Mucosa of gallbladder (tissue), 1 donor: ENCODE measurements around the gene CDK5RAP2. TPM values are rescaled to one million over a fixed set of nuclear protein-coding genes. Genes with fewer than 3 reads are reported as not detected.
"Not testable (repeated sequence)": the region's sequence is repeated elsewhere in the genome, so short reads cannot be mapped to it uniquely, and the experiment has no call there.

Source experiments
- DNase-seq: peaks from one replicate; pipeline ENCODE4 v3.0.0-alpha.2; 2020; ENCODE audit warnings: low spot score
- total RNA-seq: library from RNA; stranded (reverse); gene quantifications from one replicate; pipeline ENCODE4 v1.2.1, GENCODE V29; 2021
- donor health status: DM: no; HTN: no; CAD: no.

Gene CDK5RAP2
- total RNA-seq, 1 donor from 2014 or later, result 43.3 TPM

DNA sequence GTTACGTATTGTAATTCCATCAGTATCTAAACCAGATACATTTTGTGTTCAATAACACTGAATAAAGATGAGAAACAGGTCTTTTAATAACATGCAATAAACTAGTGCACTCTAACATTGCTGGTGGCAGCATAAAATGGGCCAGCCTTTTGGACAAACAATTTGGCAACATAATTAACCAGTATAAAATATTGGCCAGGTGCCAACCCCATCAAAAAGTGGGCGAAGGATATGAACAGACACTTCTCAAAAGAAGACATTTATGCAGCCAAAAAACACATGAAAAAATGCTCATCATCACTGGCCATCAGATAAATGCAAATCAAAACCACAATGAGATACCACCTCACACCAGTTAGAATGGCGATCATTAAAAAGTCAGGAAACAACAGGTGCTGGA is 64.5 kb downstream of the CDK5RAP2 start:
- DNase-seq, result not testable (repeated sequence)

DNA sequence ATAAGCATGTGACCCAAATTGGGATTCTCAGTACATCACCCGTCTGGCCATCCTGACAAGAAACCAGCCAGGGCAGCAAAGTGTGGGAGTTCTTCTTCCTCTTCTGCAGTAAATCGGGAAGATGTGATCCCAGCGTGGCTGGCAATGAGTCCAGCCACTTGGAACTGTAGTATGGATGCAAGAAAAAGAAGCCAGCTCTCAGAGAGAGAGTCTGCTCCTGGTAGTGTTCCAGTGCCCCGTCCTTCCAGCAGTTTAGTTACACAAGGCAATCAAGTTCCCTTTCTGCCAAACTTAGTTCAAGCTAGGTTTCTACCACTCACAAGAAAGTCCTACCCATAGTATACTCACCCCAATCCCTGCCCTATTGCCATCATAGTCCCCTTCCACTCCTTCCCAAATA is 65.6 kb downstream of the CDK5RAP2 start:
- no peak for DNase-seq

DNA sequence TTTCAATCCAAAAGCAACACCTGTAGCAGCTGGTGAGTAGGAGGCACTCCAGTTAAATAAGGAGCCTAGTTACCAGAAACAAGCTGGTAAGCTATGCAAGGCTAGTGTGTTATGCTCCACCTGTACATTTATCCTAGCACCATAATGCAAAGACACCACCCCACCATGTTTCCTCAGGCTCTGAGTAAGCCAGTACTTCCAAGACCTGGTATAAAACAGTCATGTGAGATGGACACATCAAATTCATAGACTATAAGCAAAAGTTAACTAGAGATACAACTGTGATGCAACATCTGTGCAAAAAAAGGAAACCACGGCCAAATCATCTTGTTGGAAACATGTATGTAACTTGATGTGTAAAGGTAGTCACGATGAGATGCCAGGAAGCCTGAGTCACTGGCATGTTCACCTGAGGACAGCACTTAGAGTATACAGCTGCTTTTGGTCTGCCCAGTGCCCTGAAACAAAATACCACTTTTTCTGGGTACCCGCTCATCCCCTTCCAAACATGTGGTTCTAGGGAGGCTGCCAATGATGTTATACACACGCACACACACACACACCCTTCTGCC is 66.1 kb downstream of the CDK5RAP2 start:
- no peak for DNase-seq

DNA sequence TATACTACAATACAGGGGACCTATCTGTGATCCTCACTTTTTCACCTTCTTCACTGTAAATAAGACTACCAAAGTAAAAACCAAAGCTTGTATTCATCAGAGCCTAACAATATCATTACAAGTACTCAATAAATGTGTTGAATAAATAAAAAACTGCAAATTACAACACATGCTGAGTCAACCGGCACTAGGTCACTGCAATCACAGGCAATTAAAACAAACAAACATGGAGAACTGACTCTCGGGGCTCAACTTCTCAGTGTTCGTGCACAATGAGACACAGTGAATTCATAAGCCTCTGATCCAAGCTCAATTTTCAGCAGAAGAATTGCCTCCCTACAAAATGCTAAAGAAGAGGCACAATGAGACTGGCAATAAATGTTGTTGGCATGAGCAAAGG is 69.2 kb downstream of the CDK5RAP2 start:
- no peak for DNase-seq

DNA sequence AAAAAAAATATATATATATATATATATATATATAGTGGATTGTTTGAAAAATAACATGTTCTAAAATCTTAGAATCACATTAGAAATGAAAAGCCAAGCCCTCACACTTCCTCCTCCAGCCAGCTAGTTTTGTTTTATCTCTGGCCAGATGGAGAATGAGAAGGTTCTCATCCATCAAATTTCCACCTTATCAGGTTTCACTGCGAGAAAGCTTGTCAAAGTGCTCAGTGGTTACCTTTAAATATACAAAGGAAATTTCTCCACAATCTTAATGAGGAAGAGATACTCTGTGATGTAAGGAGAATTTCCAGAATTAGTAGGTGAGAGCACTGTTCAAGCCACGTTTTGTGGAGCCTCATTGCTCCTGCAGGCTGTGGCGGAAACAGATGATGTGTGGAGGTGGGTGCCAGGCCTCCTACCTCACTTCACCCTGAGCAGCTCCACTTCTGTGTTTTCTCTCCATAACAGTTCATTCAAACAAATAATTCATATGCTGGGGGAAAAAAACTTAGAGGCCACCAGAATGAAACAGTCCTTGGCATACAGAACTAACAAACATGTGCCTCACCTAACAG is 71.9 kb downstream of the CDK5RAP2 start:
- no peak for DNase-seq

DNA sequence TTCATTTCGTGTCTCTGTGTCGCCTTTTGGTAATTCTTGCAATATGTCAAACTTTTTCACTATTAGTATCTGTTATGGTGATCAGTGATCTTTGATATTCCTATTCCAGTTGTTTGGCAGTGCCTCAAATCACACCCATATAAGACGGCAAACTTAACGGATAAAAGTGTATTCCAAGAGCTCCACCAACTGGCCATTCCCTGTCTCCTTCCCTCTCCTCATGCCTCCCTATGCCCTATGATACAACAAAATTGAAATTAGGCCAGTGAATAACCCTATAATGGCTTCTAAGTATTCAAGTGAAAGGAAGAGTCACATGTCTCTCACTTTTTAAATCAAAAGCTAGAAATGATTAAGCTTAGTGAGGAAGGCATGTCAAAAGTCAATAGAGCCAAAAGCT is 74.8 kb downstream of the CDK5RAP2 start:
- no peak for DNase-seq

DNA sequence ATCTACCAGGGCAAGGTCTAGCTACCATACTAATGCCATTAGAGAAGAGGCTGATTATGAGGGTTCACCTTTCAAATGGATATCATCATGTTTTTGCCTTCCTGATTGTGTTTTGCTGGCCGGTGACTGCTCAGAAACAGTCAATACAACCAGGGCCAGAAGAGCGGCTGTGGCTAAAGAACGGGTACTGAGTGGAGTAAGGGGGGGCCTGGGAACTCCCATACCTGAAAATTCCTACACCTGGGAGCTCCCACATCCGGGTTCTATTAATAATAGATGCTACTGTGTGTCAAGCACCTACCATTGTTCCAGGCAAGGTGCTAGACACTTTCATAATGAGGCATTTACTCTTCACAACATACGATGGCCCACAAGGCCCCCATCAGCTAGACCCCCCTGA is 79.2 kb downstream of the CDK5RAP2 start:
- DNase-seq, result no peak

DNA sequence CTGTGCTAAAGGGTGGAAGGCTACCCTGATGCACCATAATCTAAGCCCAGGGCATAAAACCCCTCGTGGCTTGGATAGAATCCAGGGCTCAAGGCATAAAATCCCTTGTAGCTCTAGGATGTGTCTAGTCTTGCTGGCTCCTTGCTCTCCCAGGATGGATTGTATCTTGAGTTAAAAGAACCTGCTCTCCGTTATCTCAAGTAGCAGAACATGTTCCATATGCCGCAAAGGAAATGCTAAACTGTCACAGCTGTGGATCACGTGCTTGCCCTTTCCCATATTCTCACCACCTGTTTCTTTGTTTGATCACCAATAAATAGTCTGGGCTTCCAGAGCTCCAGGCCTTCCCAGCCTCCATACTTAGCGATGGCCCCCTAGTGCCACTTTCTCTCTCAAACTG is 82.1 kb downstream of the CDK5RAP2 start:
- DNase-seq, result not testable (repeated sequence)

DNA sequence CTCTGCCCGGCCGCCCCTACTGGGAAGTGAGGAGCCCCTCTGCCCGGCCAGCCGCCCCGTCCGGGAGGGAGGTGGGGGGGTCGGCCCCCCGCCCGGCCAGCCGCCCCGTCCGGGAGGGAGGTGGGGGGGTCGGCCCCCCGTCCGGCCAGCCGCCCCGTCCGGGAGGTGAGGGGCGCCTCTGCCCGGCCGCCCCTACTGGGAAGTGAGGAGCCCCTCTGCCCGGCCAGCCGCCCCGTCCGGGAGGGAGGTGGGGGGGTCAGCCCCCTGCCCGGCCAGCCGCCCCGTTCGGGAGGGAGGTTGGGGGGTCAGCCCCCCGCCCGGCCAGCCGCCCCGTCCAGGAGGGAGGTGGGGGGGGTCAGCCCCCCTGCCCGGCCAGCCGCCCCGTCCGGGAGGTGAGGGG is 83.5 kb downstream of the CDK5RAP2 start:
- not testable (repeated sequence) for DNase-seq

DNA sequence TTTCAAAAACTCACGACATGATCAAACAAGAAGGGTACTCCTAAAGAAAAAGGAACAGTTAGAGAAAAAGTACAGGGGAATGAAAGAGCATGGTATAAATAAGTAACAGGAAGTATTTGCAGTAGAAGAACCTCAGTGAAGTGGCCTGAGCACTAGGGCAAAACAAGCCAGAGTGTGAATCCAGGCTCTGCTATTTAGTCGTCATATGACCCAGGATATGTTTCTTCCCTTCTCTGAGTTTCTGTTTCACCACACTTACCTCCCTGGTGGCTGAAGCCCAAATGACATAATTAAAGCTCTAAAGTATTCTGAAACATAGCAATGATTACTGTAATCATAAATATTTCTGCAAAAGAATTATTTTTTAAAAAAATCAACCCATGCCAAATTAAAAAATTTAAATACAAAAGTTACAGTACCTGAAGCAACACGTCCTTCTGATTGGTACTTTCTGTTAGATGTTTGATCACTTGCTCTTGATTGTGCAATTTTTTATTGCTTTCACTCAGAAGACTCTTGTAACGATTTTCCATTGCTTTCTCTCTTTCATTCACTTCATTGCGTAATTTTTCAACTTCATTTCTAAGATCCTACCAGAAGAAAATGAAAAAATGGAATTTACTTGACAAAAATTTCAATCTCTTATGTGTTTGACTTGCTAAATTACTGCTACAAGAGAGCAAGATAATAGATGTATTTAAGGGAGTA is 88.9 kb downstream of the CDK5RAP2 start:
- DNase-seq, result no peak

DNA sequence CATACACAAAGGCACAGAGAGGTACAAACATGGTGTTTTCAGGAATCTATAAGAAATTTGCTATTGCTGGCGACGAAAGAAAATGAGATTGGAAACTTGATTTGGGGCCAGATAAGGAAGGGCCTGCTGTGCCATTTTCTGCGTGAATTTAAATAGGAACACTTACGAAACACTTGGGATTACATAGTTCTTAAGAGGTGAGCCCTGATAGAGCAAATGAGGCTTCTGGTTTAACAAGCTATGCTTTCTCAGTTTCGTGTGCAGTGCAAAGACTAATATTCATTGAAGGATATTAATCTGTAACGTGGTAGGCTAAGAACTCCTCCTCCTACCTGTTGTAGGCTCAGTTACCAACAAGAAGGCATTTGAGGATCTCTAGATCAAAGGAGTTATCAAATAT is 93.1 kb downstream of the CDK5RAP2 start:
- no peak for DNase-seq

DNA sequence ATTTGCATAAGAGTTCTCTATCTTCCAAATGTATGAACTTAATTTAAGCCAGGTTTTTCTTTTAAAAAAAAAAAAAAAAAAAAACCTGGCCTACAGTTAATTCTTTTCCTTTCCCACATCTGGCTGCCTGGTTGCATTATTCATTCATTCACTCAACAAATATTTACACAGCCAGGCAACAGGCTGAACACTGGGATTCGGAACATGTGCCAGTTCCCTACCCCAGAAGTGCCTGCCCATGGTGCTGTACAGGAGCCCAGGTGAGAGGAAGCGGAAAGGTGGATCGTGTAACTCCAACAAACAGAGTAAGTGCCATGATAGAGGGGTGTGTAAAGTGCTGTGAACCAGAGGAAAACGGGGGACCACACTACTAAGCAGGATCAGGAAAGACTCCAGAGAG is 93.6 kb downstream of the CDK5RAP2 start:
- DNase-seq, result no peak

DNA sequence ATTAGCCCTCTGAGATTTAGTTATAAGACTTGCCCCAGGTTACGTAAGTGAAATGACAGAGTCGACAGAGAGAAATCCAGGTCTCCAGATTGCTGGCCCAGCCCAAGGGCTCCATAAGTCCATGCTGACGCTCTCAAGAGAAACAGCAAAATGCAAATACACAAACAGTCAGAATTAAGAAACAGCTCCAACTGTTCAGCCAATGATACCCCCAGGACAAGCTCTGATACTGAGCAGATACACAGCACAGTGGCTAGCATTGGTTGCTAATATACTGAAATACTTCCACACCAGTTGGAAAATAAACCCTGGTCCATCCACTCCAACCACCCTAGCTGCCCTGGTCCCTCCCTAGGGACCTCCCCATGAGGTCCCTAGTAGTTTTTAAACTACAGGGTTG is 94.2 kb downstream of the CDK5RAP2 start:
- DNase-seq, result no peak

DNA sequence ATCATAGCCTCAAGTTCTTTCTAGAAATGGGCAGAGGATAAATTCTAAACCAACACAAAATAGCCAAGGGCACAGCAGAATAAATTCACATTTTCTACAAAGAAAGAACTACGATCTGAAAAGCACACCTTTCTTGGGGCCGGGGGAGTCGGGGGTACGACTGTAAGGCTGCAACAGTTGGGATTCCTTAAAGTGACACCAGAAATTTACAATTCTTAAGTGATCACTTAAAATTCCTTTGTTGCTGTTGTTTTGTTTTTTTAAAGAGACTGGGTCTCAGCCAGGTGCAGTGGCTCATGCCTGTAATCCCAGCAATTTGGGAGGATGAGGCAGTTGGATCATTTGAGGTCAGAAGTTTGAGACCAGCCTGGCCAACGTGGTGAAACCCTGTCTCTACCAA is 95.8 kb downstream of the CDK5RAP2 start:
- no peak for DNase-seq

DNA sequence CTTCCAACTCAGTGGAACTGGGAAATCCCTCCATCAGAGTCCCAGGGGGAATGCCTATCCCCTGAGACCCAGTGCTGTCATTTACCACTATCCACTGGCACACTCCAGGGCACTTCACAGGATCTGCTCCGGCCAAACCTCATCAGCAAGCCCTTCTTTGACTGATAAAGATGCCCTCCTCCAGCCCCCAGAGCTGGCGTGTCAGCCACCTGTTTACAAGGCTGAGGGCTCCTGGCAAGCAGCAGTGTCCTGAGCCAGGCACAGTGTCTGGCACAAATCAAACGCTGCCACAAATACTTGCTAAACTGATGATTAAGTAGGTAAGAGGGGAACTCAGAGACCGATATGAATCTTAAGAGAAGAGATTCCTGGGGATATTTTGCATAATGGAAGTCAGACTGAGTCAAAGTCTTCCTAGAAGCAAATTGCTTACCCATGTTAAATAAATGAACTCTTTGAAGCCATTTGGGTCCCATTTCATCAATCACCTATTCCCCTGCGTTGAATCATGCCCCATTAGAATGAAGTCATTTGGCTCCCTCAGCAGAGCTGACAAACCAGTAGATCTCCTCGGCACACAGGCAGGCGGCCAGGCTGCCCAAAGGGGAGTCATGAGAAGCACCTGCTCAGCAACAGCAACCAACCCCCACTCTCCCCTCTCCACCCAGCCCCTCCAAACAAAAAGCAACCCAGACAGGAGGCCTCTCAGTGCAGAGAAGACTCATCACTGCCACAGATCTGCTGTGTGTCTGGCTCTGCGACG is 97.4 kb downstream of the CDK5RAP2 start:
- DNase-seq, result no peak

DNA sequence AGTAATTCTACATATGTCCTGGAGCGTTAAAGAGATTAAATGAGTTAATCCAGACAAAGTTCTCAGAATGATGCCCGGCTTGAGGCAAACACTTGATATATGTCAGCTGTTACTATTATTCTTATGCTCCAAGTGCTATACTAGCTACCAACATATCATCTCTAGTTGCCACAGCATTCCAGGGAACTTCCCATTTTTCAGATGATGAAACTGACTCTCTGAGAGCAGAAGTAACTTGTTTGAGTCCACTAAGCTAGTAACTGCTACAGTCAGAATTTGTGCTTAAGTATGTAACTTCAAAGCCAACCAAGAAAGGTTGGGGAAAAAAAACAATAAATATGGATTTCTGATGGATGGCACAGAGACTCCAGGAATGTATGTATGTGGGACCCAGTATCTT is 98.1 kb downstream of the CDK5RAP2 start:
- DNase-seq, result no peak

DNA sequence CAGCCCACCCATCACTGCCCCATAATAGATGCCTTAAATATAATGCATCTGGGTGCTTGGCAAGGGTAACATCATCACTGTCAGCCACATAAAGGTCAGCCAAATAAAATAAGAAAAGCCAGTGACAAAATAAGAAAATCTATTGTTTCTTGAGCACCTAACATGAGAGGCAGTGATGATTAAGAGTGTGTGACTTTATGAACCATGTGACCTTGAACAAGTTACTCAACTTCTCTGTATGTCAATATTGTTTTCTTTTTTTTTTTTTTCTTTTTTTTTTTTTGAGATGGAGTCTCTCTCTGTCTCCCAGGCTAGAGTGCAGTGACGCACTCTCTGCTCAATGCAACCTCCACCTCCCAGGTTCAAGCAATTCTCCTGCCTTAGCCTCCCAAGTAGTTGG is 98.7 kb downstream of the CDK5RAP2 start:
- DNase-seq, result no peak

DNA sequence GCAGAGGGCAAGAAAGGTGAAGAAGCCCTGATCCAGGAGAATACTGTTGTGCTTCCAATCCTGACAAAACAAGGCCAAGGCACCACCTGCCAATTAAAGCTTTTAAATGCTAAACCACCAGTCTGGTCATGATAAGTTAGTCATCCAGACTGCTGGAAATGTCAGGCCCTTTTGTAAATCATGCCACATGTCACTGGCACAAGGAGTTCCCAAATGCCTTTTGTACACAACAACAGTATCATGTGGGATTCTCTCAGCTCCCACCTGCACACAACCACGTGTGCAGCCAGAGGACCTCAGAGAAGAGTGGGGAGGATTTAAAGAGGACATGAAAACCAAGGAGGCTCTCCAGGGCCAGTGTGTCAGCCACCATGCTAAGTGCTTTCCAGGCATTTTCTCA is 99.3 kb downstream of the CDK5RAP2 start:
- no peak for DNase-seq

DNA sequence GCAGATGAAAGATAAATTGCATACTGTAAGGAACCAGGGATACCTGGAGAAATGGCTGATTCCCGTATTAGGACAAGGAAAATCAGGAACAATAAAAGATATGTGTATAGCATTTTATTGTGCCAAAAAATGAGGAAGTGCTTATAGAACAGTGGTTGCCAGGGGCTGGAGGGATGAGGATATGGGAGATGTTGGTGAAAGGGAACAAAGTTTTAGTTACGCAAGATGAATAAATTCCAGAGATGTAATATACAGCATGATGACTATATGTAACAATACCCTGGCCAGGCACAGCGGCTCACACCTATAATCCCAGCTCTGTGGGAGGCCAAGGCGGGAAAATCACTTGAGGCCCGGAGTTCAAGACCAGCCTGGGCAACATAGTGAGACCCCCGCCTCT is 101.8 kb downstream of the CDK5RAP2 start:
- DNase-seq, result no peak

DNA sequence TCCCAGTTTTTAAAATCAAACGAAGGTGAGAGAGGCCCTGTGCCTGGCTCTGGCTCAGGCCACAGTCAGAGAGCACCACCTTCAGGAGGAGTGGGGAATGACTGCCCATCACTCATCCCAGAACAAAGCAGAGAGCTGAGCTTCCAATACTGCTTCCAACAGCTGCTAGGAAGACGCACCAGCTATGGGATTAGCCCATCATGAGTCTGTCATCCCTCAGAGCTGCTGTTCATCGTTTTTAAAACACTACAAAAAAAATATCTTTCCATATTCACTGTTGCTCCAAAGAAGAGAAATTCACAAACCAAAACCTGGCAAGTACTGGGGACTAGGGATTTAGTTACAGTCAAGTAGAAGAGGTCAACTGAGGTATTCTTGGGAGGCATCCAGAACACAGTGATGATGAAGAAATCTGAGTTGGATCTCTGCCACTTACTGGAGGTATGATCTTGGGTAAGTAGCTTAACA is 102.4 kb downstream of the CDK5RAP2 start:
- DNase-seq, result peak; percentile 33

DNA sequence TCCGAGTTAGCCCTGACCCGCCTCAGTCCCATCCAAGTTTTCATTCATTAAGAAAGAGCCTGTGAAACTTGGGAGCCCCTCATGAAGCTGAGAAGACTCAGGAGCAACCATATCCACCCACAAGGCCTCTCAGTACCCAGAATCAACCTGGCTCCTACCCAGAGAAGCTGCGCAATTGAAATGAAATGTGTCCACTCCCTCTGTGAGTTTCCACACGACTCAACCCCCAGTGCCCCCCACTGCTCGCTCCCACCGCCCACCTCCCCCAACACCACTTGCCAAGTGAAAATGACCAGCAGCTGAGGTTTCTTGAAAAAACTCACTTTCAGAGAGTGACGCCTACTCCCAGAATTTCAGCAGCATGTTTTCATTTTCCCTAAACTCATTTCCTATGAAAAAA is 104.6 kb downstream of the CDK5RAP2 start:
- DNase-seq, result no peak

DNA sequence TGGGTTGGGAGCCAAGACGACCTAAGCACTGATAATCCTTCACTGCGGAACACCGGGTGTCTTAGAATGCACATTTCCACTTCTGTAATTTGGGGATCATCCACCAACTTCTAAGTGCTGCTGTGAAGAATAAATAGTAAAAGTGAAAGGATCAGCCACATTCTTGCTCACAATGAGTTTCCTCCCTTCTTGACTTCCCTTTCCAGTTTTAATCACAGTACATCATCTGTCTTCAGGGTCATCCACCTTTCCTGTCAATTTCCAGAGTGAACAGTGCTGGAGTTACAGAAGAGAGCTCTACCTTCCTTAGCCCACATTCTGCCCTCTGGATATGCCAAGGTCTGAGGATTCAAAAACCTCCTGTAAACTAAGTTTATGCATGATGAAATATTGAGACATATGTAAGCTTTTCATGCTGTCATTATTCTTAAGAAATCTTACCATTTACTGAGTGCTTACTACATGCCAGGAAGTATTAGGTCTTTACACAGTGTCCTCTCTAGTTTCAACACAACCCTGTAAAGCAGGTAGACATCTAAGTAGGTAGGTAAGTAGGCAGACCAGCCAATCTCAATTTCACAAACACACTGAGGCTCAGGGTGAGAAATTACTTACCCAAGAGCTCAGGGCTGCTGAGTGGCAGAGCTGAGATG is 105.2 kb downstream of the CDK5RAP2 start:
- DNase-seq, result no peak
